ENCODE measurements around the gene TMEM183A.
"Not testable (repeated sequence)": the region's sequence is repeated elsewhere in the genome, so short reads cannot be mapped to it uniquely, and the experiment has no call there.

Gene TMEM183A

DNA sequence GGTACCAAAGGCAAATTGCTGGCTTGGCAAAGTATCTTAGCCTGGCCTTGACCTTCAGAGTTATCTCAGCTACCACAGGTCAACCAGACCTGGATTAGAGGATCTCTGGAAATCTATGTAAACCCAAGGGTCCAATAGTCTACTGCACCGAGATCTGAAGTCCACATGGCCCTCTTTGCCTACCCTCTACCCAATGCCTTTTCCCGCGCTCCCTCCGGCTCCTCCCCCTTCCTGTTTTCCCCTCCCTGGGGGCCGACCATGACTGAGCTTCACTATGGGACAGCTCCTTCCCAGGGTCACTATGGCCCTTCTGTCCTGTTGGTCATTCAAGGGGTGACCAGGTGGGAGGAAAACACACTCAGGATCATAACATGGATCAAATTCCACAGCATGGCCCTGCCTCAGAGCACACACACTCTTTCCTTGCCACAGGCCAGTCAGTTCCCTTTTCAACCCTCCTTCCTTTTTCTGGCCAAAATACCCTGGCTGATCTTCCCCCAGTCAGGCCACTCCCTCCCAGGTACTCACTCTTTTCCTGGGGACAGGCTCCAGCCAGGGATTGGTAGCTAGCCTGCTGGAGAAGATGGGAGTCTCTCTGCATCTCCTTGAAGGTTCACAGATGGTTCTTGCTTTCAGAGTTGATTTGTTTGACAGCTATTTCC lies 19.1 kb upstream of the TMEM183A start:
- no peak for DNase-seq

DNA sequence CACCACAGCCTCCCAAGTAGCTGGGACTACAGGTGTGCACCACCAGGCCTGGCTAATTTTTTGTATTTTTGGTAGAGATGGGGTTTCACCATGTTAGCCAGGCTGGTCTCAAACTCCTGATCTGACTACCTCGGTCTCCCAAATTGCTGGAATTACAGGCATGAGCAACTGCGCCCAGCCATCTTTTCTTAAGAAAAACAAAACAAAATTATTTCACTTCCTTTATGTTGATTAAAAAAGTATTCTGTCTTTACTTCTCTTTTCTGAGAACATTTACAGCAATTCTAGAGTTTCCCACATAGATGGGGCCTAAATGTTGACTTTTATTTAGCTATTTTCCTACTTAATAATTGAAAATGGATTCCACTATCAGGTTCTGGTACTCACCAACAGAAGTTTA lies 17.3 kb upstream of the TMEM183A start:
- DNase-seq = no peak

DNA sequence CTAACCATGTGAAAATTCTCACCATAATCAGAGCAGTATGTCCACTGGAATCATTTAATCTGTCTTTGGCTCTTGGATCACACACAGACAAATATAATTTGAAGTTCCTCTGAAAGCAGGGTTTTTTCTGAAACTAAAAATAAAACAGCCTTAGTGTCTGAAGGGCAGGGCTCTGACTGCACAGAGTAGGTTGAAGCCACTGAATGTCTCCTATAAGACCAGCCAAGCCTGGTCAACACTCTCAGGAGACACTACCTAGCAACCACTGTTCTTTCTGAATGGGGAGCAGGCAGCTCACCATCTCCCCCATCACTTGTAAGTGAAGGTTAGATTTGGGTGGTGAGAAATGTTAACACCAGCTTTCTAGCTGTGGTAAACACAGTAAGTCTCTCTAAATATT lies 16.1 kb upstream of the TMEM183A start:
- DNase-seq = no peak

DNA sequence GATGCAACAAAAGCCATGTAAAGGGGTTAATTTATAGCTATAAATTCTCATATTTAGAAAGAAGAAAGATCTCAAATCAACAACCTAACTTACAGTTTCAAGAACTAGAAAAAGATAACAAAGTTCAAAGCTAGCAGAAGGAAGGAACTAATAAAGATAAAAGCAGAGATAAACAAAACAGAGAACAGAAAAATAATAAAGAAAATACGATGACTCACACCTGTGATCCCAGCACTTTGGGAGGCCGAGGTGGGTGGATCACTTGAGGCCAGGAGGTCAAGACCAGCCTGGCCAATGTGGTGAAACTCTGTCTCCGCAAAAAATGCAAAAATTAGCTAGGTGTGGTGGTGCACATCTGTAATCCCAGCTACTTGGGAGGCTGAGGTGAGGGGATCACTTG lies 12.4 kb upstream of the TMEM183A start:
- no peak for DNase-seq

DNA sequence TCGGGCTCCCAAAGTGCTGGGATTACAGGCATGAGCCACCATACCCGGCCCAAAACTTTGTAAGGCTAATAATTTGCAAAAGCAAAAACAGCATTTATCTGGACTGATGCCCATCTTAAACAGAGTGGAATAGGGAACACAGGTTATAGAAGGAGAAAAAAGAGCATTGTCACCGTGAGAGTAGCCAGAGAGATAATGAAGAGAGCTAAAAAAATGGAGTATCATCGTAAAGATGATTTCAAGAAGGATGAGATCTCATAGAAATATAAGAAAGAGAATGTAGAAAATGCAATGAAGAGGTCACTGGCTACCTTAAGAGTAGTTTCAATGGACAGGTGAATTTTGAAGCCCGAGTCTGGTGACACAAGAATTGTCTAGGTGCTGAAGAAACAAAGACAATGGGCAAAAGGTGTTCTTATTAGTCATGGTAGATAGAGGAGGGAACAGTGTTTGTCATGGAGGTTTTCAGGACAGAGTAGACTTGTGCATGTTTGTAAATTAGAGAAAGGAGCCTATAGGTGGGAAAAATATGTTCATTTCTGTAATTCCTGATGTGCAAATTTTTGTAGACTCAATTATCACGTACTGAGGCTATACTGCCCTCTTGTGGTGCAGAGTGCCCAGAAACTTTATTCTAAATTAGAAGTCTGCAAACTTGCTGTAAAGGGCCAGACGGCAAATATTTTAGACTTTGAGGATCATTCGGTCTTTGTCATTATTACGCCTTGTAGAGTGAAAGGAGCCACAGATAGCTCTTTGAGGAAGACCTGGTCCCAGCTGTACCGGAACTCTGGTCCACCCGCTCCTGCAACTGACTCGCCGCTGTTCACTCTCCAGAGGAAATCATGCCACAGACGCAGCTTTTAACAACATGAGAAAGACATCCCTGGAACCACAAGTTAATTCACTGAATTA lies 8.1 kb upstream of the TMEM183A start:
- DNase-seq = no peak

DNA sequence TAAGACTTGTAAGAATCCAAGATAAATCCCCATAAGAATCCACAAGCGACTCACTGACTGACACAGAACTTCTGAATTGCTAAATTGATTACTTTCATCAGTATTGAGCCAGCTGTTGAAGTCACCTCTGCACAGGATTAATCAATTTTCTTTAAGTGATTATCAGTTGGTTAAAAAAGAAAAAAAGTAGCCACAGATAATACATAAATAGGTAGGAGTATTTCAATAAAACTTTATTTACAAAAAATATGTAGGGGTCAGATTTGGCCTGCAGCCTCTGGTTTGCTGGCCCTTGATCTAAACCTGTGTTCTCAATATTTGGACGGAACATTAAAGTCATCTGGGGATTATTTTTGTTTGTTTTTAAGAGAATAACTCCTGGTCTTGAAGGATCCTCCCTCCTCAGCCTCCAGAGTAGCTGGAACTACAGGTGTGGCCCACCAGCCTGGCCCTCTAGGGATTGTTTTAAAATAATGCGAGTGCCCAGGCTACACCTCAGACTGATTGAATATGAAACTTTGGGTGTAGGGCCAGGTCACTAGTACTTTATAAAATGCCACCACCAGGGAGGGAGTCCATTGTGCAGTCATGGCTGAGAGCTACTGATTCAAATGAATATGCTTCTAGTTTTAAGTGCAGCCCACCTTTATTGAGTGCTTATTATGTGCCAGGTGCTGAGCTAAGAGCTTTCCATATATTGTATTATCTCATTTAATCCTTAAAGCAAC lies 6.8 kb upstream of the TMEM183A start:
- no peak for DNase-seq

DNA sequence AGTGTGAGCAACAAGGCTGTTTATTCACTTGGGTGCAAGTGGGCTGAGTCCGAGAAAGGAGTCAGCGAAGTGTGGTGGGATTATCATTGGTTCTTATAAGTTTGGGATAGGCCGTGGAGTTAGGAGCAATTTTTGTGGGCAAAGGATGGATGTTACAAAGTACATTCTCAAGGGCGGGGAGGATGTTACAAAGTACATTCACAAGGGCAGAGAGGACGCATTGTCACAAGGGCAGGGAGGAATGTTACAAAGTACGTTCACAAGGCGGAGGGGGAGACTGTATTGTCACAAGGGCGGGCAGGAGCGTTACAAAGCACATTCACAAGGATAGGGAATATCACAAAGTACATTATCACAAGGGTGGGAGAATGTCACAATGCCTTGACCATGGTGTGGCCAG lies 5.2 kb upstream of the TMEM183A start:
- no peak for DNase-seq

DNA sequence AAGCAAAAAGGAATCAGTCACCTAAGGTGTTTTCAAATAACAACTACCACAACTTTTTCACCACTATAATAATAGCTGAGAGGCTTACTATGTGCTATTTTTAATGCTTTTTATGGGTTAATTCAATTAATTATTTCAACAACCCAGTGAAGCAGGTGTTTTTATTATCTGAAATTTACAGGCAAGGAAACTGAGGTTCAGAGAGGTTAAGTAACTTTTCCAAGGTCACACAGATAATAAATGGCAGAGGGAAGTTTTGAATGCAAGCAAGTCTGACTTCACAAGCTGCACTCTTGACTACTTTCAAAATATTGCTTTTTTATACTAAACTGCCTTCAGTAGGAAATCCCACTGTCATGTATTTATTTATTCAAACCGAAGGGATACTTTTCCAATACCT lies 4.2 kb upstream of the TMEM183A start:
- DNase-seq = no peak

DNA sequence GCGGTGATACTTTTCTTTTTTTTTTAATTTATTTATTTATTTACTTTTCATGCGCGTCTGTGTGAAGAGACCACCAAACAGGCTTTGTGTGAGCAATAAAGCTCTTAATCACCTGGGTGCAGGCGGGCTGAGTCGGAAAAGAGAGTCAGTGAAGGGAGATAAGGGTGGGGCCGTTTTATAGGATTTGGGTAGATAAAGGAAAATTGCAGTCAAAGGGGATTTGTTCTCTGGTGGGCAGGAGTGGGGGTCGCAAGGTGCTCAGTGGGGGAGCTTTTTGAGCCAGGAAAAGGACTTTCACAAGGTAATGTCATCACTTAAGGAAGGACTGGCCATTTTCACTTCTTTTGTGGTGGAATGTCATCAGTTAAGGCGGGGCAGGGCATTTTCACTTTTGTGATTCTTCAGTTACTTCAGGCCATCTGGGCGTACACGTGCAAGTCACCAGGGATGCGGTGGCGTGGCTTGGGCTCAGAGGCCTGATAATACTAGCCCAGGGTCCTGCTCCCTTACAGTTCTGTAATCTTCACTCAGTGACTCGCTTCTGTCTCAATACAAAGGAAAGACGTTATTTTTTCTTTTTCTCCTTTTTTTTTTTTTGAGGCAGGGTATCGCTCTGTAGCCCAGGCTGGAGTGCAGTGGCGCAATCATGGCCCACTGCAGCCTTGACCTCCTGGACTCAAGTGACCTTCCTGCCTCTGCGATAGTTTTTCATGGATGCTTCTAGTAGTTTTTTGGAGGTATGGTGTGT lies 1.6 kb upstream of the TMEM183A start:
- not testable (repeated sequence) for DNase-seq

DNA sequence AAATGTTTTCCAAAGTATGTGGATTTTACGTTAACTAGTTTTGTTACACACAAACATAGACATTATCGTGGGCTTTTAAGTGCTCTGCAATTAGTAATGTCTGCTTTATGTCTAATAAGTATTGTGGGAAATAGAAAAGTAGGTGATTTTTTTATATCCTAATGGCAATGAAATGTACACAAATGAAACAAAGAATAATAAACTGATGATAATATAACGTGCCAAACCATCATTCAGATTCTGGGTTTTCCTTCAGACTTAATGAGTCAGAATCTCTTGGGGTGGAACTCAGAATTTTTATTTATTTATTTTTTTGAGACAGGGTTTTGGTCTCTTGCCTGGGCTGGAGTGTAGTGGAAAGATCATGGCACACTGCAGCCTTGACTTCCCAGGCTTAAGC lies 2.0 kb downstream of the TMEM183A start:
- no peak for DNase-seq

DNA sequence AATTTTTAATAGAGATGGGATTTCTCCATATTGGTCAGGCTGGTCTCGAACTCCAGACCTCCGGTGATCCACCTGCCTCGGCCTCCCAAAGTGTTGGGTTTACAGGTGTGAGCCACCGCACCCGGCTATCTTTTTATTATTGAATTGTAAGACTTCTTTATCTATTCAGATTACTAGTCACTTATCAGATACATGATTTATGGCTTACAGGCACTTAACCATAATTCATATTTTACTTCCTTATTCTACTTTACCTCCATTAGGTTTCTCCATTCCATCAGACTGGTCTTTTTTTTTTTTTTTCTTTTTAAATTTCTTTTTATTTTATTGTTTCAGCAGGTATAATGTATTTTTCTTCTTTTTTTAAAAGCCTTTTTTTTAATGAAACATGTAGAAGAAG lies 4.4 kb downstream of the TMEM183A start:
- no peak for DNase-seq

DNA sequence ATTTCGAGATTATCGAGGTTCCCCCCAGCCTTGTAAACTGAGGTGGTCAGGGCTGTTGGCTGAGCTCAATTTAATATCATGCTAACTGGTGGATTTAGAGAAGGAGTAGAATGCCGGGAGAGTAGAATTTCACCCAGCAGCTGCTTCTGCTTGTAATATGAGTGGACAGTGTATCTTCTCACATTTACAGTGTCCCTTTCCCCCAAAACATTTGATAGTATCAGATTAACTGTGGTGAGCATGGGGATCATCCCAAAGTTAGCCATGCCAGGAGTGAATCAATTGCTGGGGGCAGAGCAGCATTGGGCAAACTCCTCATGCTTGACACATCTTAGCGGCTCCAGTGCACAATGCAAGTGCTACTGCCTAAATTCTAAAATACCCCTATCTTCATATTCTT lies 9.9 kb downstream of the TMEM183A start:
- no peak for DNase-seq

DNA sequence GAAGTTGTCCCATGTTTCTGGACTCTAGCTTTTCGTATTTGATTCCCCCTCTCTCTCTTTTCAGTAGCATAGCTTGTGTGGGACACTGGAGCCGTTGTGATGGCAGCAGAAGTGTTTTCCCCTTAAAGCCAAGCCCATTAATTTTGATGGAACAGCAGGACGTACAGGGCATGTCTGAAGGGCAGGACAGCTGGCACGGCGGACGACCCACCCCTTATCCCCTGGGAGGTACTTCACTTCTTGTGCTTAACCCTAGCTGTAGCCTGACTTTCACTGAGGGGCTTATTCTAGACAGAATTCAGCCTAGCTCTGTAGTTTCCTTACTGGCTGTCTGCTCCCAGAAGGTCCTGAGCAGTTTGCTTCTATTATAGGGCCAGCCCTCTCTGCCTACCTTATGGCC lies 10.5 kb downstream of the TMEM183A start:
- no peak for DNase-seq

DNA sequence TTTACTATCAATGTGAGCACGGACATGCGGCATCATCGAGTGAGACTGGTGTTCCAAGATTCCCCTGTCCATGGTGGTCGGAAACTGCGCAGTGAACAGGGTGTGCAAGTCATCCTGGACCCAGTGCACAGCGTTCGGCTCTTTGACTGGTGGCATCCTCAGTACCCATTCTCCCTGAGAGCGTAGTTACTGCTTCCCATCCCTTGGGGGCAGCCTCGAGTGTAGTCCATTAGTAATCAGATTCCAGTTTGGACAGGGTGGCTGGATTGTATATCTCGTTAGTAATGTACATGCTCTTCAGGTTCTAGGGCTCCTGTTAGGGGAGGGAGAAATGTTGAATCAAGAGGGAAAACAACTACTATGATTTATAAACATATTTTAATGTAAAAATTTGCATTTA lies 15.7 kb downstream of the TMEM183A start:
- not testable (repeated sequence) for DNase-seq

DNA sequence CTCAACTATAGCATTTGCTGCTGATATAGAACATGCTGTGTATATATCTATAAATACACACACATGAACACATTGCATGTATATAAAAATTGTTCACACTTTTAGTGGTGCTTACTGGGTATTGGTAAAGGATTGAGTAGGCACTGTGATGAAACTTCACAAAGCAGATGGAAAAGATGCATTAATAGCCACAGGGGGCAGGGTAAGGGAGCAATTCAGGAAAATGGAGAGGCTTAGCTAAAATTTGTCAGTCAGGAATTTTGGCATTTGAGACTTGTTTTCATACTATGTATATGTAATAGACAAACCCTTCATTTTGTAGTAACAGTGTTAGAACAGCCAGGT lies 18.5 kb downstream of the TMEM183A start:
- no peak for DNase-seq

DNA sequence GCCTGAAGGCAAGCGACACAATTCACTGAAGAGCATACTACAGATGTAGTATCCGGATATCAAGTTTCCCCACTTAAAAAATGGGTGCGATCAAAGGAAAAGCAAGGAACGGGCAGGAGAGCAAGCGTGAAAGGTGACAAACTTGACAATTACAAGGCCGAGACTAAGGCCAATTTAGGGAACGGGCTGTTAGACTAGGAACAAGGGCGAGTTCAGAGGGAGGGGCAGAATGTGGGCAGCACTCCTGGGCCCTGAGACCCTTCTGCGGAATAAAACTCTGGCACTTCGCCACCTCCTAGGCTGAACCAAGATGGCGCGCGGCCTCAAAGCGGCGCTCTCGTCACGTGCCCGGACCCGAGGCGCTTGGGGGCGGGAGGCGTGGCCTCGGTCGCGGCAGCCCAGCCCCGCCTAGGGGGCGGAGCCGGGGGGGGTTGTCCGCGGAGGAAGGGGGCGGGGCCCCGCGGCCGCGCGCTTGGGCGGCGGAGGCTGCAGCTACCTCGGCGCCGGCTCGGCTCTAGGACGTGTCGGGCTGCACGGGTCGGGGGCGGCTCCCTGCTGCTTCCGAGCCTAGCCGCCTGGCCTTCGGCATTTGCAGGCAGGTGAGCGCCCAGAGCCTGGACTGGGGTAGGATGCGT lies 19.0 kb downstream of the TMEM183A start, which contains the start of gene PPFIA4:
PPFIA4 (plus strand) TSS at position 461 of the 635 bp plus-strand sequence. CDS start 12,518 bp downstream, outside the sequence.
- DNase-seq = peak; percentile 89

DNA sequence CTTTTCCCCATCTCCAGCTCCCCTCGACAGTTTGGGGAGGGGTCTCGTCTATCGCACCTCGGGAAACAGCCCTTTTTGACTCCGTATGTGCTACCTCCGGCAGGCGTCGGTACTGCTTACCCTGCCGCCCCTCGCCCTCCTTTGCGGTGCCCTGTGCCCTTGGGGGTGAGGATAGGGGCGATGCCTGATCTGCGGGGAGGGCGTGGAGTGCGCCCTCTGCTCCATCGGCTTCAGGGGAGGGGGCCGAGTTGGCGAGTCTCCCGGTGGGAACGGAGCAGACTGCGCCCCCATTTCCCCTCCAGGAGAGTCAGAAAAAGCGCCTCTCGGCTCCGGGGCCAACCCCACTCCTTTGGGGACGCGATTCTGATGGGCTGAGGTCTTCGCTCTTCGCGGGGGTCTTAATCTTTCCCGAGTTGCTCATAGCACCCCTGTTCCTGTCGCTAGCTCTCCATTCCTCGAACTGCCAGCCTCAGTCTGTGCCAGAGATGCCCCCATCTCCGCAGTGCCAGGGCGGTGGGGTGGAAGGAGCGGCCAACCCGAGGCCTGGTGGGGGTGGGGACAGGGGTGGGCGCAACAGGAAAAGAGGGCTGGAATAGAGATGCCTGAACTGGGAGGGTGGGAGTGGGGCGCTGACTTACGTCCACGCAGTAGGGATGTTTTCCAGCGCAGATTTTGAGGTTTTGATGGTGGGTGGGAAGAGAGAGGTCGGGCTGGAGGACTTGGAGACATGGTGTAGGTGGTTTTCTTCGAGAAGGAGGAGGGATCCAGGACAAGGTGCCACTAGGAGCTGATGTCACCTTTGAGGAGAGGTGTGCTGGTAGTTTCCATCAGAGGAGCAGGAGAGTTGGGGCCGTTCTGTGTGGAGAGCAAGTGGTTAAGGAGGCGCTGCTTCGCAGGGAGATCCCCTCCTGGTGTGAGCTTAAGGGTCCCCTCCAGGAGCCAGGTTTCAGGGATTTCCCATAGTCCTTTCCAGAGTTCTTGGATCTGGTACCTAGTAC lies 19.8 kb downstream of the TMEM183A start:
- DNase-seq = peak; percentile 10

DNA sequence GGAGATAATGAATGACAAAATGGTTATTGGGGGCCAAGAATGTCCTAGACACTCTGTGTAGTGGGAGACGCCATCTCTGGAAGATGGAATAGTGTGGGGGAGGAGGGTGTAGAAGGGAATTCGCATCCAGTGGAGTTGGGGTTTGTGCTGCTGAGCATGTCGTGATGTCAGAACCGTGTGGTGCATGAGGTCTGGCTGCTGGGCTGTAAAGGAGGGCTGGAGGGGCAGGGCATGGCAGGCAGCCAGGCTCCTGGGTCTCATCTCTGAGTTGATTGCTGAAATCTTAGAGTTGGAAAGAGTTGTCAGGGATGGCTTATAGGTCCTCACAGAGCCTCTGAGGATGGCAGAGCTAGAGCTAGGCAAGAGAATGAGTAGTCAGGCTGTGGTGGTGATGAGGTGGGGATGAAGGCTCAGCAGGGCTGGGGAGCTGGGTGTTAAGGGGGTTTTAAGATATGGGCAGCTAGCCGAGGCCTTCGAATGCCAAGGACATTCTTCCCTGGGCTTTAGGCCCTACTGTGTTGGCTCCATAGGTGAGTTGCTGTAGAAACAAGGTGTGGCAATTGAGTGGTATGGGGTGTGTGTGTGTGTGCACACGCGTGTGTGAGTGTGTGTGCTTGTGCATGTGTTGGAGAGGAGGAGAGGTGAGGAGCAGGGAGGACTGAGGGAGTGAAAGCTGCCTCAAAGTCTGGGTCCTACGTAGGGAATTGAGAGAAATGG lies 21.1 kb downstream of the TMEM183A start:
- peak; percentile 4 for DNase-seq

DNA sequence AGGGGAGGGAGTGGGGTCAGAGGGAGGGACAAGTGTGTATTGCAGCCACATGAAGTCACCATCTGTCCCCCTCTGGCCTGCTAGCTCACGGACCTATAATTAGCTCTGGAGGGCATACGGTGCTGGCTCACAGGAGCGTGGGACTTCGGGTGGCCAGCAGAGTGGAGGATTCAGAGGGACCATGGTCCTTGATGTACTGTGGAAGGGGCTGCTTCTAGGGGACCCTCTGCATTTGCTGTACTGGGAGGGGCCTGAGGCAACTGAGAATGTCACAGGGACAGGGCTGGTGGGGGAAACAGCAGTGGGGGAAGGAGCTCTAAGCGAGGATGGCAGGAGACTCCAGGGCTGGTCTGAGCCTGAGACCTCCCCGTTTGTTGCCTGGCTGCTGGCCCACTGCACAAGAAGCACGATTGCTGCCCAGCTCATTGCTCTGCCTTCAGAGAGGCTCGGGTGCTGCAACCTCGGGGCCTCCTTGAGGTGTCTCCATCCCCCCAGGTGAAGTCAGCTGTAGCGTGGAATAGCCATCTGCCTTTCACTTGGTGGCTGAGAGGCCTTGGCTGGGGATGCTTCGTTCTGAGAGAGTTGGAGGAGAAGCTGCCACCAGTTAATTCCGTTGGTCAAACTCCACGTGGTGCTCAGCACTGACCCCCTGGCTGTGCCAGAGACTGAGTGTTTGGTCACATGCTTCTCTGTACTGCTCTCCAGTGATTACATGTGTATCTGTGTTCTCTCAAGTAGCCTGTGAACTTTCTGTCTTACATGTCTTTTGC lies 21.8 kb downstream of the TMEM183A start:
- peak; percentile 7 for DNase-seq

DNA sequence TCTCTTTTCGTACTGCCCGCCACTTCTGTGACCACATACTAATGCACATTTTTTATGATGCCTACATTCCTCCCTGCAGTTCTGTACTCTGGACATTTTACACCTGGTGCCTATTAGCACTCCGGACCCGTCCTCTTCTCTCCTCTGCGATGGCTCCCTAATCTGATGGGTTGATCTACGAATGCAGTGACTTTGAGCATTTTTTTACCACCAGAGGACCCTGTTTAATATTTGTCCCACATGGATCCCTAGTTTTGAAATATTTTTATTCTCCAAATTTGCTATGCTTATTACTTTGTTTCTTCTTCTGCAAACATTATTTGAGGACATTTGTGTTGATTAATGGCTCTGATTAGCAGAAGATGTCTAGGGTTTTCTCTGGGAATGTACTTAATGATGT lies 24.3 kb downstream of the TMEM183A start:
- no peak for DNase-seq

Measured in 8988T (cell line).